Upper lobe of left lung (tissue), 4 donors: ENCODE measurements around the gene ATRNL1.

Experiments used
- POLR2A ChIP-seq, 4 donors: fragments of 450-650 bp; IDR thresholded peaks; one replicate each; pipeline ENCODE4 v1.5.1; 2016 to 2017; ENCODE audit warnings: antibody characterized with exemption in 4 of 4, mild to moderate bottlenecking in 2 of 4
- TF ChIP-seq, protein P1 (sequence below), 6 experiments: fragments of 450-650 bp in 4 of 6; fragments of 200-600 bp in 2 of 6; sonication (generic) in 2 of 6; IDR thresholded peaks; one replicate each; pipeline ENCODE4 v1.5.1; 2016 to 2019; ENCODE audit warnings: antibody characterized with exemption in 6 of 6

DNA sequence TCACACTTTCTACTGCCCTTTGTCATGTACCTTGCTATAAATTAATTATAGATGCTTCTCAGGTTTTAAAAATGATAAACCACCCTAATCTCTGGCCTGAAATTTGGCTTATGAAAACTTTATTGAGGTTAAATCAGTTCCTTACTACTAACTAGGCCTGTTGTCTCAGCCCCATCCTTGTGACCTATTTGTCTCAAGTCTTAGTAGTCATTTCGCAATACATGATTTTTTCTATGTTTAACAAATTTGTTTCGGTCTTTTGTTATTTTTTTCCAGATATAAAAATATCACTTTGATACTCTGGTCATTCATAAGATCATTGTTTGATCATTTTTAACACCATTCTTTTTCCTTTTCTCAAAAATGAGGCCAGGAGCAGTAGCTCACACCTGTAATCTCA, 768.3 kb downstream of the ATRNL1 start:
- TF ChIP-seq, protein P1, sequence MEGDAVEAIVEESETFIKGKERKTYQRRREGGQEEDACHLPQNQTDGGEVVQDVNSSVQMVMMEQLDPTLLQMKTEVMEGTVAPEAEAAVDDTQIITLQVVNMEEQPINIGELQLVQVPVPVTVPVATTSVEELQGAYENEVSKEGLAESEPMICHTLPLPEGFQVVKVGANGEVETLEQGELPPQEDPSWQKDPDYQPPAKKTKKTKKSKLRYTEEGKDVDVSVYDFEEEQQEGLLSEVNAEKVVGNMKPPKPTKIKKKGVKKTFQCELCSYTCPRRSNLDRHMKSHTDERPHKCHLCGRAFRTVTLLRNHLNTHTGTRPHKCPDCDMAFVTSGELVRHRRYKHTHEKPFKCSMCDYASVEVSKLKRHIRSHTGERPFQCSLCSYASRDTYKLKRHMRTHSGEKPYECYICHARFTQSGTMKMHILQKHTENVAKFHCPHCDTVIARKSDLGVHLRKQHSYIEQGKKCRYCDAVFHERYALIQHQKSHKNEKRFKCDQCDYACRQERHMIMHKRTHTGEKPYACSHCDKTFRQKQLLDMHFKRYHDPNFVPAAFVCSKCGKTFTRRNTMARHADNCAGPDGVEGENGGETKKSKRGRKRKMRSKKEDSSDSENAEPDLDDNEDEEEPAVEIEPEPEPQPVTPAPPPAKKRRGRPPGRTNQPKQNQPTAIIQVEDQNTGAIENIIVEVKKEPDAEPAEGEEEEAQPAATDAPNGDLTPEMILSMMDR (IDR thresholded peaks at IDR 0.05): no peak
- TF ChIP-seq POLR2A (IDR thresholded peaks at IDR 0.05): no peak
